Esophagus (tissue), 2 donors: ENCODE results near the gene IGSF9. TPM values are rescaled to one million over a fixed set of nuclear protein-coding genes. Genes with fewer than 3 reads are reported as not detected.
A peak's percentile ranks its signal among the peaks of the same experiment; 100 is the strongest.

Source experiments
- H3K27ac ChIP-seq, 2 donors: one replicate each; pipeline ENCODE4 v1.5.1; 2013; ENCODE audit warnings: low read depth in 2 of 2, mild to moderate bottlenecking in 2 of 2, inconsistent platforms in 1 of 2, low read length in 1 of 2, moderate library complexity in 1 of 2
- H3K27me3 ChIP-seq, 2 donors: one replicate each; pipeline ENCODE4 v1.6.1; 2013; ENCODE audit warnings: low read length in 2 of 2, control low read depth in 1 of 2, mild to moderate bottlenecking in 1 of 2; ENCODE audit not compliant: insufficient read depth in 2 of 2, control insufficient read depth in 1 of 2
- H3K36me3 ChIP-seq, 2 donors: one replicate each; pipeline ENCODE4 v1.6.1; 2013; ENCODE audit warnings: low read length in 1 of 2; ENCODE audit not compliant: control insufficient read depth in 2 of 2, insufficient read depth in 2 of 2
- H3K4me1 ChIP-seq, 2 donors: one replicate each; pipeline ENCODE4 v1.6.1; 2013; ENCODE audit warnings: low read length in 1 of 2; ENCODE audit not compliant: control insufficient read depth in 2 of 2, insufficient read depth in 2 of 2
- H3K4me3 ChIP-seq, 2 donors: one replicate each; pipeline ENCODE4 v1.5.1; 2013; ENCODE audit warnings: low read length in 2 of 2, mild to moderate bottlenecking in 2 of 2, low read depth in 1 of 2, moderate library complexity in 1 of 2
- H3K9me3 ChIP-seq, 2 donors: one replicate each; pipeline ENCODE4 v1.6.1; 2013; ENCODE audit warnings: mild to moderate bottlenecking in 2 of 2, low read depth in 1 of 2, low read length in 1 of 2, moderate library complexity in 1 of 2; ENCODE audit not compliant: control insufficient read depth in 2 of 2, insufficient read depth in 1 of 2
- WGBS, 2 donors: extraction: QIAGEN DNeasy Blood & Tissue Kit; methylation state at CpG; one replicate each; pipeline ENCODE4 v1.1.7; 2013; 5-methylcytosine and 5-hydroxymethylcytosine counted together
- polyA plus RNA-seq, 2 donors: library from polyadenylated mRNA; stranded (reverse); fragments of 200-250 nt; gene quantifications; one replicate each; pipeline ENCODE4 v1.2.3, GENCODE V29; 2013
- donor health status: healthy with polysubstance abuse.
- donor health status: Bipolar disorder and iron deficiency.

Gene IGSF9
- polyA plus RNA-seq, 2 donors = 7.4 to 16.1 TPM

GRCh38 chr1:159961636-159962035 is 16.2 kb upstream of the IGSF9 start:
- WGBS, 2 donors = 49 to 52% methylated on average over 15 of the region's 15 CpGs
- H3K27me3 ChIP-seq = no peaks in the 10 kb centered on the region
- H3K9me3 ChIP-seq = no peaks in the 10 kb centered on the region
- H3K4me3 ChIP-seq = peak overlapping the region; percentile 3 to 35
- H3K27ac ChIP-seq = peak overlapping the region; percentile 62 to 90
- no peaks in the 10 kb centered on the region for H3K36me3 ChIP-seq
- H3K4me1 ChIP-seq = peaks cover 0 to 4% of the 10 kb centered on the region in 2 donors

- Histone ChIP-seq H3K9me3 (no peaks in the 10 kb centered on the region), H3K4me3 (peak overlapping the region in 1 of 2 donors; percentile 35), H3K27ac (peak overlapping the region; percentile 62 to 90), H3K27me3 (no peaks in the 10 kb centered on the region), H3K36me3 (no peaks in the 10 kb centered on the region), H3K4me1 (peaks cover 0 to 4% of the 10 kb centered on the region in 2 donors)
- 26 to 30% methylated on average over 5 of the region's 5 CpGs for WGBS, 2 donors
These were observed 15.4 kb upstream of the IGSF9 start for GRCh38 chr1:159960721-159961381.

- no peaks in the 10 kb centered on the region for H3K9me3 ChIP-seq
- no peaks in the 10 kb centered on the region for H3K27me3 ChIP-seq
- 50 to 59% methylated on average over 4 of the region's 4 CpGs for WGBS, 2 donors
- H3K36me3 ChIP-seq = no peaks in the 10 kb centered on the region
- no peak overlapping the region for H3K4me3 ChIP-seq
- peaks cover 0 to 4% of the 10 kb centered on the region in 2 donors for H3K4me1 ChIP-seq
- H3K27ac ChIP-seq = peak overlapping the region in 1 of 2 donors; percentile 74
These were observed 14.0 kb upstream of the IGSF9 start for GRCh38 chr1:159959451-159959850.

- Histone ChIP-seq H3K27me3 (no peaks in the 10 kb centered on the region), H3K4me3 (no peak overlapping the region), H3K27ac (peak overlapping the region in 1 of 2 donors; percentile 54), H3K4me1 (peaks cover 0 to 4% of the 10 kb centered on the region in 2 donors), H3K36me3 (no peaks in the 10 kb centered on the region), H3K9me3 (no peaks in the 10 kb centered on the region)
- WGBS, 2 donors = 63 to 72% methylated on average over 3 of the region's 3 CpGs
These were observed 13.4 kb upstream of the IGSF9 start for GRCh38 chr1:159958719-159959380.

- Histone ChIP-seq H3K4me1 (peaks cover 0 to 4% of the 10 kb centered on the region in 2 donors), H3K4me3 (no peak overlapping the region), H3K9me3 (no peaks in the 10 kb centered on the region), H3K27me3 (no peaks in the 10 kb centered on the region), H3K36me3 (no peaks in the 10 kb centered on the region), H3K27ac (peak overlapping the region; percentile 45 to 49)
- 29 to 34% methylated on average over 9 of the region's 9 CpGs for WGBS, 2 donors
These were observed 12.4 kb upstream of the IGSF9 start for GRCh38 chr1:159957824-159958268.

- Histone ChIP-seq H3K27ac (no peak overlapping the region), H3K4me1 (peaks cover 0 to 4% of the 10 kb centered on the region in 2 donors), H3K4me3 (no peak overlapping the region), H3K36me3 (no peaks in the 10 kb centered on the region), H3K9me3 (no peaks in the 10 kb centered on the region), H3K27me3 (no peaks in the 10 kb centered on the region)
- 47 to 70% methylated on average over 3 of the region's 3 CpGs for WGBS, 2 donors
These were observed 10.0 kb upstream of the IGSF9 start for GRCh38 chr1:159955456-159955855.

GRCh38 chr1:159953536-159954515 is 8.4 kb upstream of the IGSF9 start, which contains the start of gene SLAMF9:
Gene SLAMF9 (minus strand): TSS chr1:159954237. CDS start chr1:159954137, 100 bp downstream.
- 66 to 67% methylated on average over 11 of the region's 11 CpGs for WGBS, 2 donors
- Histone ChIP-seq H3K4me1 (peaks cover 0 to 7% of the 10 kb centered on the region in 2 donors), H3K9me3 (no peaks in the 10 kb centered on the region), H3K27ac (no peak within 1 kb of the TSS), H3K27me3 (no peaks in the 10 kb centered on the region), H3K36me3 (no peaks in the 10 kb centered on the region), H3K4me3 (no peak within 1 kb of the TSS)

- Histone ChIP-seq H3K4me1 (peaks cover 0 to 5% of the 10 kb centered on the region in 2 donors), H3K36me3 (no peaks in the 10 kb centered on the region), H3K4me3 (no peak overlapping the region), H3K9me3 (no peaks in the 10 kb centered on the region), H3K27me3 (no peaks in the 10 kb centered on the region), H3K27ac (no peak overlapping the region)
- WGBS, 2 donors = 85 to 89% methylated on average over 5 of the region's 5 CpGs
These were observed 7.5 kb upstream of the IGSF9 start for GRCh38 chr1:159952932-159953331.

GRCh38 chr1:159951551-159951950 is 6.1 kb upstream of the IGSF9 start:
- Histone ChIP-seq H3K4me3 (no peak overlapping the region), H3K27me3 (no peaks in the 10 kb centered on the region), H3K36me3 (no peaks in the 10 kb centered on the region), H3K27ac (no peak overlapping the region), H3K9me3 (no peaks in the 10 kb centered on the region), H3K4me1 (peaks cover 0 to 7% of the 10 kb centered on the region in 2 donors)
- 74 to 82% methylated on average over 1 of the region's 1 CpG for WGBS, 2 donors
